Mucosa of descending colon (tissue), 3 donors: ENCODE measurements around the gene SDC3. TPM values are rescaled to one million over a fixed set of nuclear protein-coding genes. Genes with fewer than 3 reads are reported as not detected.

ENCODE experiments used
- ATAC-seq: fragments of 200-7000 bp; cut with Tn5 transposase; one replicate; pipeline ENCODE4 v1.9.1; 2020; ENCODE audit warnings: mild to moderate bottlenecking, moderate library complexity
- DNase-seq, 3 donors: peaks; one replicate each; pipeline ENCODE4 v3.0.0-alpha.2; 2020
- H3K36me3 ChIP-seq: fragments of 200-600 bp; one replicate; pipeline ENCODE4 v1.8.0; 2021; ENCODE audit warnings: low read depth, mild to moderate bottlenecking
- H3K4me1 ChIP-seq: fragments of 200-600 bp; one replicate; pipeline ENCODE4 v1.8.0; 2021; ENCODE audit warnings: low read depth, mild to moderate bottlenecking
- H3K4me3 ChIP-seq: fragments of 200-600 bp; one replicate; pipeline ENCODE4 v1.8.0; 2021; ENCODE audit warnings: mild to moderate bottlenecking
- H3K9me3 ChIP-seq: fragments of 200-600 bp; one replicate; pipeline ENCODE4 v1.8.0; 2021; ENCODE audit warnings: mild to moderate bottlenecking
- intact Hi-C, 2 donors: fragments of 100-400 bp; cut with DNase I in 1 of 2; cut with micrococcal nuclease in 1 of 2; formaldehyde crosslinking; loops; one replicate each; pipeline versions ENCODE4 v1.11.0 to v1.11.1; 2022; cut with DNase I, micrococcal nuclease
- total RNA-seq, 3 donors: library from RNA; stranded (reverse); fragmentation: NEBNext Ultra II Directional in 2 of 3; extraction: Animal tissue kit (Norgen Biotek cat#: 25700) in 2 of 3; gene quantifications; one replicate each; pipeline versions ENCODE4 v1.2.1 to v1.2.4, GENCODE V29; 2021 to 2023
- TF ChIP-seq, protein P1 (sequence below): fragments of 200-600 bp; IDR thresholded peaks from one replicate; pipeline ENCODE4 v1.8.0; 2022; ENCODE audit warnings: antibody characterized with exemption, mild to moderate bottlenecking
- donor health status: DM: no; HTN: no; CAD: no; lungs with moderate emphysema.
- donor health status: DM: no; HTN: no; CAD: no.
- donor health status: DM: no; HTN: yes; CAD: no.

Gene SDC3
- total RNA-seq, 3 donors from 2014 or later: 9.8 to 81.6 (median 17.2) TPM

DNA sequence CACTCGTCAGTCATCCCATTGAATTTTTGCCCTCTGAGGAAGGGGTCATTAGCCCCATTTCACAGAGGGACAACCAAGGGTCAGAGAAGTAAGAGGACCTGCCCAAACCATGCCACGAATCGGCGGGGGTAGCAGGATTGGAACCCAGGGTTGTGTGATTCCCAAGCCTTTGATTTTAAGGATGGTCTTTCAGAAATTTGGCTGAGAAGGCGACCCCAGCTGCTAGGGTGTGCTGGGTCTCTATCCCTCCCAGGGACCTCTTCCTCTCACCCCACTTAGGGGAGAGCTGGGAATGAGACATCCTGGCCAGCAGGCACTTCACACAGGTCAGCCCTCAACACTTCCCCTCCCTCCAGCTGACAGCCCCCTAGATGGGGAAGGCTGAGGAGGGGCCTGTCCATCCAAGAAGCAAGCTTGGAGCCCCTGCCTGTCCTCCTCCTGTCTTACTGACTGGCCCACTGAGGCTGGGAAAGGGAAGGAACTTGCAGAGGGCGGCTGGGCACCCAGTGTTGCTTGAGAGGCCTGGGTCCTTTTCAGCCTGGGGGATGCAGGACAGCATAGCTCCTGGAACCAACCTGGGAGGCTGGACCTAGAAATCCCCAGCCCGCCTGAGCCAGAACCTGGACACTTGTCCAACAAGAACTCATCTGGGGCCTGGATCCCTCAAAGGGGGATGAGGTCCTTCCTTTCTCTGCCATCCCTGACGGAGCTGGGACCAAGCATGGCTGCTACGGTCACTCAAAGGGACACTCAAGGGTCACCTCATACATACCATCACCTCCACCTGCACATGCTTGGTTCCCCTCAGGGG is 1.7 kb downstream of the SDC3 start:
- no peak for ATAC-seq
- intact Hi-C loops: no loop called here
- Histone ChIP-seq H3K9me3 (no peaks in the 10 kb centered on the region), H3K36me3 (no peaks in the 10 kb centered on the region), H3K4me3 (no peak overlapping the region), H3K4me1 (peaks cover 11% of the 10 kb centered on the region)
- TF ChIP-seq, protein P1, sequence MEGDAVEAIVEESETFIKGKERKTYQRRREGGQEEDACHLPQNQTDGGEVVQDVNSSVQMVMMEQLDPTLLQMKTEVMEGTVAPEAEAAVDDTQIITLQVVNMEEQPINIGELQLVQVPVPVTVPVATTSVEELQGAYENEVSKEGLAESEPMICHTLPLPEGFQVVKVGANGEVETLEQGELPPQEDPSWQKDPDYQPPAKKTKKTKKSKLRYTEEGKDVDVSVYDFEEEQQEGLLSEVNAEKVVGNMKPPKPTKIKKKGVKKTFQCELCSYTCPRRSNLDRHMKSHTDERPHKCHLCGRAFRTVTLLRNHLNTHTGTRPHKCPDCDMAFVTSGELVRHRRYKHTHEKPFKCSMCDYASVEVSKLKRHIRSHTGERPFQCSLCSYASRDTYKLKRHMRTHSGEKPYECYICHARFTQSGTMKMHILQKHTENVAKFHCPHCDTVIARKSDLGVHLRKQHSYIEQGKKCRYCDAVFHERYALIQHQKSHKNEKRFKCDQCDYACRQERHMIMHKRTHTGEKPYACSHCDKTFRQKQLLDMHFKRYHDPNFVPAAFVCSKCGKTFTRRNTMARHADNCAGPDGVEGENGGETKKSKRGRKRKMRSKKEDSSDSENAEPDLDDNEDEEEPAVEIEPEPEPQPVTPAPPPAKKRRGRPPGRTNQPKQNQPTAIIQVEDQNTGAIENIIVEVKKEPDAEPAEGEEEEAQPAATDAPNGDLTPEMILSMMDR: no peak
- DNase-seq: peak in 1 of 3 donors; percentile 20

DNA sequence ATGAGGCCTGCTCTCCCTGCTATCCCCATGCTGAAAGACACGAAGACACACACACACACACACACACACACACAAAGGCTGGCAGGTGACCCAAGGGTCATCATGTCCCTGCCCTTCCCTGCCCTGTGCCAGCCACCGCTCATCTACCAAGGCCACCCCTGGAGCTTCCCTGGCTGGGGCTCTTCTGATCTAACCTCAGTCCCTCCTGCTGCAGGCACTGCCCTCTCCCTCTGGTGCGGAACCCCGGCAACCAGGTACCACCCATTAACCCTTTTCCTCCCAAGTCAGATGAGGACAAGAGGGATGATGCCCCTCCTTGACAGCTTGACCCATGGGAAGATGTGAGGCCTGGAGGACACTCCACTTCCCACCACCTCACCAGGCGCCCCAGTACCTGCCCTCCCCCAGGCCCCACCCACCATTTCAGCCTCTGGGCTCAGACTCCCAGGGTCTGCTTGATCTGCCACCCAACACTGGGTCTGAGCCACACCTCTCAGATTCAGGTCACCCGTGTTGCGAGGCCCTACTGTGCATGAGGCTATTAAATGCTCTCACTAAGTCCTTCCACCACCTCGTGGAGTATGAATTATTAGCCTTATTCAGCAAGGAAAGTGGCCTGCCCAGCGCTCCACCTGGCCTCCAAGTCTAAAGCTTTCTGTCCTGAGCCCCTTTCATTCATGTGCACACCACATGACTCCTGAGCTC is 2.5 kb downstream of the SDC3 start:
- Histone ChIP-seq H3K4me3 (no peak overlapping the region), H3K36me3 (no peaks in the 10 kb centered on the region), H3K9me3 (no peaks in the 10 kb centered on the region), H3K4me1 (peaks cover 11% of the 10 kb centered on the region)
- ATAC-seq (no peak), DNase-seq (peak in 1 of 3 donors; percentile 41)
- intact Hi-C loops: no loop called here
- TF ChIP-seq, protein P1: no peak

DNA sequence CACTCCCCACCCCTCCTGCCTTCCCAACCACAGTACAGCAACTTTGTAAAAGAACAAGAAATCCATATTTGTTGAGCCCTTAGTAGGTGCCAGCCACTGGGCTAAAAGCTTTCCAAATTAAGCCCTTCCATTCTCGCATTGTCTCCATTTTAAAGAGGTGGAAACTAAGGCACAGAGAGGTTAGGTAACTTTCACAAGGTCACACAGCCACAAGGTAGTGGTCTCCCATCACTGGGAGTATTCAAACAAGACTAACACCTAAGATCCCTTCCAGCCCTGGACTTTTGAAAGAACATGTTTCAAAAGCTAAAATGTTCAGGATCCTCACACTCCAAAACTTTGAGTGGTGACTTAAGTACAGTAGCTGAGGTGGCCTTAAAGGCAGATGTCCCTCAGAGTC is 3.2 kb downstream of the SDC3 start:
- no peak for ATAC-seq
- intact Hi-C loops: no loop called here
- peaks cover 11% of the 10 kb centered on the region for H3K4me1 ChIP-seq
- no peaks in the 10 kb centered on the region for H3K9me3 ChIP-seq
- no peak overlapping the region for H3K4me3 ChIP-seq
- H3K36me3 ChIP-seq: no peaks in the 10 kb centered on the region
- TF ChIP-seq, protein P1: no peak
- no peak for DNase-seq

DNA sequence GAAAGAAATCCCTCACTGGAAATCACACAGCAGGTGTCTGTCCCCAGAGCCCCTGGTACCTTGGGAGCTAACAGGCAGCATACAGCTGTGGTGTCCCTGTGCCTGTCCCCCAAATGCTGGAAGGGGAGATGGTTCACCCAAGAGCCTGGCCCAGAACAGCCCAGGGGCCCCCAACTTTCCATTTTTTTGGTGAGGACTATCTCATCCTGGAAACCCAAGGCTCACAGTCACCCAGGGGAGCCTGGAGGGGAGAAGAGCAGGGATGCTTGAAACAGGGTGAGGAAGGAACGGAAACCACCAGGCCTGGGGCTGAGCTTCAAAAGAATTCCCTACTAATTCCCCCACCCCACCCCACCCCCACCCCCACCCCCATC is 3.6 kb downstream of the SDC3 start:
- Histone ChIP-seq H3K4me1 (peaks cover 10% of the 10 kb centered on the region), H3K36me3 (no peaks in the 10 kb centered on the region), H3K9me3 (no peaks in the 10 kb centered on the region), H3K4me3 (no peak overlapping the region)
- TF ChIP-seq, protein P1: no peak
- intact Hi-C loops: no loop called here
- ATAC-seq (no peak), DNase-seq (peak in 1 of 3 donors; percentile 19)

DNA sequence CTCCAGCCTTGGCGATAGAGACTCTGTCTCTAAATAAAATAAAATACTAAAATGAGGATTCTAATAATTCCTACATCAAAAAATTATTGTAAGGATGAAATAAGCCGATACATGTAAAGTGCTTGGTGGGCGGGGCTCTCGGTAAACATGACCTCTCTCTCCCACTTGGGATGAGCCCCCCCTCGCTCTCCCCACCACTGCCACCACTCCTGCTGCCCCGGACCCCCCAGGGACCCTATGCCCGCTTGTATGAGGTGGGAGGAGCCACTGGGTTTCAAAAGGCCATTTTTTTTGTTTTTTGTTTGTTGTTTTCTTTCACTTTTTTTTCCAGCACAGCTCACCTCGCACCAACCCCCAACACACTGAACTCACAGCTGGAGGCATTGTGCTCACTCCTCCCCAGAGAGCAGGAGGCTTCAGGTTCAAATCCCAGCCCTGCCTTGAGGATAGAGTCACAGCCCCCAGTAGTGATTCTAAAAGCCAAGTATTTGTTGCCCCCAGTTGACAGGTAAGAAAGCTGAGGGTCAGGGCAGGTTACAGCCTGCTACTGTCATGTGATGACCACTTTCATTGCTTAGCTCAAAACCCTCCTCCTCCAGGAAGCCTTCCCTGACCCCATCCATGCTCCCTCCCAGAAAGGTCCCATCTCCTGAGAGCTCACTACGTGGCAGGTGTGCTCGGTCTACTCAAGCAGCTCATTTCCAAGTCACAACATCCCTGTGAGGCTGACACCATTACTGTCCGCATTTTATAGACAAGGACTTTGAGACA is 4.2 kb downstream of the SDC3 start:
- intact Hi-C loops: no loop called here
- DNase-seq: peak in 2 of 3 donors; percentile 17 to 20

More for the DNA sequence above, 4.2 kb downstream of the SDC3 start:
- Histone ChIP-seq H3K4me3 (no peak overlapping the region), H3K36me3 (no peaks in the 10 kb centered on the region), H3K9me3 (no peaks in the 10 kb centered on the region), H3K4me1 (peaks cover 4% of the 10 kb centered on the region)
- no peak for ATAC-seq
- TF ChIP-seq, protein P1: no peak
